ENCODE measurements around the gene SORCS1.

Gene SORCS1

DNA sequence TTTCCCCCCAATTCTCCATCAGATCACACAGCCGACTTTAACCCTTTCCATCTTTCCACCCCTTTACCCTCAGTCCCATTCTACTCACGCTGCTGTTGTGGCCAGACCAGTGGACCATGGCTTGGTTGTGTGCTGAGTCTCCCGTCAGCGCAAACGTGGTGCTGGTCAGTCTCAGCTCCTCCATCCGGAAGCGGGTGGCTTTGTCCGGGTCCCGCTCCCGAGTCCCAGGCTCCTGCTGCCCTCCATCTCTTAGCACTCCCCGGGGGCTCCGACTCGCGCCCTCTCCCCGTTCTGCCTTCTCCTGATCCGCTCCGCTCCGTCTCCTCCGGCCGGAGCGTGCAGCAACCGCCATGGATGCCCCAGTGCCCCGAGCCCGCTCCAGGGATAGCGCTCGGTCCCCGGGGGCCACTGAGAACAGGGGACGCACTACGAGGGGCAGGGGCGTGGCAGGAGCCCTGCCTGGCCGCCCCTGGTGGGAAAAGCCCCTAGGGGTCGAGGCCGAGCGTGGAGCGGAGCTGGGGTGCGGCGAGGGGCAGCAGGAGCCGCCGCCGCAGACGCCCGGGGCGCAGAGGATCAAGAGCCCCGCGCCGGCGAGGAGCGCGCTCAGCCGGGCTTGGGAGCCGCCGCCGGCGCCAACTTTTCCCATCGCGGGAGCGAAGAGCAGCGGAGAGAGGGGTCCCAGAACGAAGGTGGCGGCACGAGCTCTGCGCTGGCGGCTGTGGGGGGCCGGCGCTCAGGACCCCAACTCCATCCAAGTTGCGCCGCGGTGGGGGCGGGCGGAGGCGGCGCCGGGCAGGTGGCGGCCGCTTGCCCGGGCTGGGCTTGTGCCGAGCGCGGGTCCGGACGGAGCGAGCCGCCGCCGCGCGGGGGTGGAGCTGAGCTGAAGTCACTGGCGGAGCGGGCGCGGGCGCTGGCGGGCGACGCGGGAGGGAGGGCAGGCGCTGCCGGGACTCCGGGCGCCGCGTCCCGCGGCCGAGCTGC is at the start of gene SORCS1:
SORCS1 (minus strand) TSS at position 826 of the 981 bp plus-strand sequence.
- DNase-seq (ENCODE audit: low spot score), result no peak
- no peak for FAIRE-seq

DNA sequence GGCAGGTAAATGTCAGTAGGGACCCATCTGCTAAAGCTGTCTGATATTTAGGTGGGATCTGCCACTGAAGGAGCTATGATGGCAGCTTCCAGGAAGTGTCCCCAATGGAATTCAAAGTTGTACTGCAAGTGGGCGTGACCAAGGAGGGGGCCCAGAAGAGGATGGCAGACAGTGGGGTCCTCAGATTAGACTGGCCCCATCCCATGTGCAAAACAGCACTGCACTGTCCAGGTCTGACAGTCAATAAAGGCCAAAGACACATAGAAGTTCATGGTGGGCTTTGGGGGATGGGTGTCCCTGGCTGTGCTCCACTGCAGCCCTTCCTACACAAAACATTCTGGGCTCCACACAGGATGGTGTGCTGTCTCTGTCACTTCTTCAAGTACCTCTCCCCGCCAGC is 49.8 kb upstream of the SORCS1 start:
- DNase-seq (ENCODE audit: low spot score) (no peak), FAIRE-seq (no peak)

- DNase-seq (ENCODE audit: low spot score) (no peak), FAIRE-seq (no peak)
These were observed 49.4 kb upstream of the SORCS1 start for GRCh38 chr10:107213861-107214260.

DNA sequence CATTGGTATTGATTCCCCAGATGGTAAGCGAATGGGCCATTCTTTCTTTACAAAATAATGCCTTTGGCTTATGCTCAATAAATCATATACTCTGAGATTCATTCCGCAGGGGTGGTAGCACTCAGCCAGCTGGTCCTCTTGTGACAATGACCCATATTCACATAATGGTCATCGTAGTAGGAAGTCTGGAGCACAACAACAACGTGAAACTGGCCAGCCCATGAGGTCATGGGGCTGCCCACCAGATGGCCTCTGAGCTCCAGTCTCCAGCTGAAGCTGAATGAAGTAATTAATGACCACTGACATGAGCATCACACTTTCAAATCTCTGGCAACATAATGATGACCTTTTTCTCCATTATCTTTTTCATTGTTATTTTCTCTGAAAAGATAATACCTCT is 42.3 kb upstream of the SORCS1 start:
- no peak for FAIRE-seq
- DNase-seq (ENCODE audit: low spot score), result no peak

- no peak for FAIRE-seq
- no peak for DNase-seq (ENCODE audit: low spot score)
These were observed 5.0 kb upstream of the SORCS1 start for GRCh38 chr10:107169516-107169915.

DNA sequence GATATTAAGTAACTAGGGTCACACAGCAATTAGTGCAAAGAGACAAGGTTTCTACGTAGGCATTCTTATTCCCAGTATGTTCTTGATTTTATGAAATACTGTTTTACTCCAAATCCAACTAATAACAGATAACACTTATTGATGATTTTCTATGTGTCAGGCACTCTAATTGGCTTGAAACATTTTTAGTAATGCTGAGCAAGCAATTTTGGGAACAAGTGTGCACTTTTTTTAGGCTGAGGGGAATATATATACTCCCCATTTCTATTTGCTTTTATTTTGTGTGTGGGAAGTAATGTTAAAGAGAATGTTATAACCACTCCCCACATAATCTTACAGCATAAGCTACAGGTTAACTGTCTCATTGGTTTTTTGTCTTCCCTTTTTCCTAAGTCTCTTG is 4.2 kb upstream of the SORCS1 start:
- DNase-seq (ENCODE audit: low spot score), result no peak
- no peak for FAIRE-seq

GRCh38 chr10:107166403-107166802 is 1.9 kb upstream of the SORCS1 start:
- FAIRE-seq, result no peak

DNA sequence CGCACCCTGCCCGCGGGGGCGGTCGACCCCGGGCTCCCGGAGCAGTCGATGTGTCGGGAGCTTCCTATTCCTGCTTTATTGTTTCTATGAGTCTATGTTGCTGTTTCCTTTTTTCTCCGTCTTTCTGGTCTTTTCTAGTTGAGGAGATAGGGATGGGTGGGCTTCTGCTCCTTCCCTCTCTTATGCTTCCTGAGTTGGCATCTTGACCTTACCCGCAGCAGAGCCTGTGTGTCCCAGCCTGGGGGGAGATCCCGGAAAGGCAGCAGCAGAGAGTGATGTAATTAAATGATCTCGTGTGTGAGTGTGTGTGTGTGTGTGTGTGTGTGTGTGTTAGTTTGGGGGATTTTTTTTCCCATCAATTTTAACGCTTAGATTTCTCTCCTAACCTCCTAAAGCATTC is 486 bp upstream of the SORCS1 start:
- FAIRE-seq, result no peak
- DNase-seq (ENCODE audit: low spot score), result no peak

More at GRCh38 chr10:107166403-107166802, 1.9 kb upstream of the SORCS1 start:
- DNase-seq (ENCODE audit: low spot score), result no peak

- FAIRE-seq (no peak), DNase-seq (ENCODE audit: low spot score) (no peak)
These were observed 1.2 kb downstream of the SORCS1 start for GRCh38 chr10:107163076-107163855.

GRCh38 chr10:107160866-107161265 is 3.6 kb downstream of the SORCS1 start:
- FAIRE-seq, result no peak
- no peak for DNase-seq (ENCODE audit: low spot score)

- FAIRE-seq (no peak), DNase-seq (ENCODE audit: low spot score) (no peak)
These were observed 4.6 kb downstream of the SORCS1 start for GRCh38 chr10:107159871-107160270.

DNA sequence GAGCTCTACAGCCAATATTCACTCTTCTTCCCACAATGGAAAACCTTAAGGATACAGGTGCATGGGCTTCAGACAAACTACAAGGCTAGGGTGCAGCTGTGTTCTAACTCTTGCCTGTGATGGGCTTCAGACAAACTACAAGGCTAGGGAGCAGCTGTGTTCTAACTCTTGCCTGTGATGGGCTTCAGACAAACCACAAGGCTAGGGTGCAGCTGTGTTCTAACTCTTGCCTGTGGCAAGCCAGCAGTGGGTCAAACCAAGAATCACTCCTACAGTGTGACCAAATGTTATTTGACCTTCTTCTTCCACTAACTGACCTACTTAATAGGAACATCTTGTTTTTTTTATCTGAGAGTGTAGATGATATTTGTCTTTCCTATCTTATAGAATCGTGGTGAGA is 7.4 kb downstream of the SORCS1 start:
- no peak for FAIRE-seq
- no peak for DNase-seq (ENCODE audit: low spot score)

DNA sequence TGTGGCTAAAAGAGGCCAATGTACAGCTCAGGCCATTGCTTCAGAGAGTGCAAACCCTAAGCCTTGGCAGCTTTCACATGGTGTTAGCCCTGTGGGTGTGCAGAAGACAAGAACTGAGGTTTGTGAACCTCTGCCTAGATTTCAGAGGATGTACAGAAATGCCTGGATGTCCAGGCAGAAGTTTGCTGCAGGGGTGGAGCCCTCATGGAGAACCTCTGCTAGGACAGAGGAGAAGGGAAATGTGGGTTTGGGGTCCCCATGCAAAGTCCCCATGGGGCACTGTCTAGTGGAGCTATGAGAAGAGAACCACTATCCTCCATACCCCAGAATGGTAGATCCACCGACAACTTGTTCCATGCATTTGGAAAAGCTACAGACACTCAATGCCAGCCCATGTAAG is 12.4 kb downstream of the SORCS1 start:
- no peak for DNase-seq (ENCODE audit: low spot score)
- no peak for FAIRE-seq

GRCh38 chr10:107148906-107149305 is 15.6 kb downstream of the SORCS1 start:
- DNase-seq (ENCODE audit: low spot score) (no peak), FAIRE-seq (no peak)

GRCh38 chr10:107144490-107144889 is 20.0 kb downstream of the SORCS1 start:
- DNase-seq (ENCODE audit: low spot score), result no peak
- FAIRE-seq, result no peak

- DNase-seq (ENCODE audit: low spot score), result no peak
- no peak for FAIRE-seq
These were observed 22.9 kb downstream of the SORCS1 start for GRCh38 chr10:107141524-107142061.

GRCh38 chr10:107139237-107139636 is 25.3 kb downstream of the SORCS1 start:
- no peak for DNase-seq (ENCODE audit: low spot score)
- no peak for FAIRE-seq

DNA sequence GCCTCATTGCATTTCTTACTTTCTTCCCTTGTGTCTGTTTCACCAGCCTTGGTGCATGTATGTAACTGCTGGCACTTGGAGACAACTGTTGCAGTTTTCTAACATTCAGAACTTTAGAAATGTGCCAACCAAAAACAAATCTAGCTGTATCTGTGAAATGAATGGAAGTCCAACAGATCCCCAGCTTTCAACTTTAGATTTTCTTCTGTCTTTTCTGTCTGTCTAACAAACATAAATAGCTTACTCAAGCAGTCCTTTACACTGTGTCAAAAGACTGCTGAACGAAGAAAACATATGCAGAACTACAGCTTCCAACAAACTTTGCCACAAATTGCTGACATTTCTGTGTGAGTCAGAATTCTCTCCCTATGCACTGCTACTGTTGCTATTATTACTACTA is 30.9 kb downstream of the SORCS1 start:
- DNase-seq (ENCODE audit: low spot score), result no peak
- FAIRE-seq, result no peak

GRCh38 chr10:107129000-107129399 is 35.5 kb downstream of the SORCS1 start:
- FAIRE-seq (no peak), DNase-seq (ENCODE audit: low spot score) (no peak)

GRCh38 chr10:107126512-107127065 is 37.9 kb downstream of the SORCS1 start:
- no peak for DNase-seq (ENCODE audit: low spot score)
- no peak for FAIRE-seq

GRCh38 chr10:107122703-107123102 is 41.8 kb downstream of the SORCS1 start:
- no peak for FAIRE-seq

DNA sequence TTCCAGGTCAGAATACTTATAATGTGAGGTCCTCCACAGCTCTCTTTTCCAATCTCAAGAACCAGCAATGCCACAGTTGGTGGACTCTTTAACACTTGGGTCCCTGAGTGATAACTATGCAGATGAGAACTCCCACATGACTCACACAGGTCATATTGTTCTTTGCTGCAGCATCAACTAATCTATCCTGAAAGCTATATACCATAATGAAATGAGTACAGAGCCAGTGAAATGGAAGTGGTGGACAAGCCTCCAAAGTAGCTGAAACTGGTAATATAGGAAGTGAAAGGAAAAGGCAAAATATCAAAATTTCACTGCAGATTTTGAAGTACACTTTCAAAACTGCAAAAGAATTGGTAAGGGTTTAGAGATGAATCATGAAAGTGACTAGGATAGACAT is 45.6 kb downstream of the SORCS1 start:
- no peak for DNase-seq (ENCODE audit: low spot score)
- FAIRE-seq, result no peak

More at GRCh38 chr10:107122703-107123102, 41.8 kb downstream of the SORCS1 start:
- DNase-seq (ENCODE audit: low spot score), result no peak

Measured in RCC 7860 (cell line).